DND-41 (cell line): Measurements from ENCODE around the gene ARID3A.
A peak's percentile ranks its signal among the peaks of the same experiment; 100 is the strongest.

Experiments
- ATAC-seq: fragments of 200-7000 bp; cut with Tn5 transposase; 3 replicates; pipeline ENCODE4 v1.9.1; 2021; ENCODE audit warnings: low read depth; ENCODE audit not compliant: insufficient read depth
- DNase-seq: peaks from one replicate; pipeline ENCODE4 v3.0.0-alpha.2; 2020
- H2AFZ ChIP-seq: 2 replicates; pipeline ENCODE4 v1.6.0; 2012; ENCODE audit warnings: low read depth, low read length
- H3K27ac ChIP-seq: 2 replicates; pipeline ENCODE4 v1.5.1; 2012; ENCODE audit warnings: low read length, inconsistent platforms
- H3K27me3 ChIP-seq: fragments of 200-600 bp; sonication (generic); 2 replicates; pipeline ENCODE4 v1.6.0; 2012; ENCODE audit warnings: low read length, mild to moderate bottlenecking, inconsistent platforms; ENCODE audit not compliant: insufficient read depth, poor library complexity
- H3K36me3 ChIP-seq: 2 replicates; pipeline ENCODE4 v1.5.1; 2012; ENCODE audit warnings: low read length, inconsistent platforms; ENCODE audit not compliant: insufficient read depth
- H3K4me1 ChIP-seq: 2 replicates; pipeline ENCODE4 v1.5.1; 2012; ENCODE audit warnings: mild to moderate bottlenecking, low read length; ENCODE audit not compliant: insufficient read depth
- H3K4me2 ChIP-seq: 2 replicates; pipeline ENCODE4 v1.6.0; 2012; ENCODE audit warnings: mild to moderate bottlenecking, moderate library complexity, low read length, inconsistent platforms; ENCODE audit not compliant: insufficient read depth
- H3K4me3 ChIP-seq, 2 experiments: fragments of 200-600 bp in 1 of 2; shearing (Covaris generic) in 1 of 2; 2 replicates each; pipeline ENCODE4 v1.5.1; 2012 to 2016; ENCODE audit warnings: inconsistent platforms in 2 of 2, low read length in 2 of 2, mild to moderate bottlenecking in 2 of 2, low read depth in 1 of 2, moderate library complexity in 1 of 2
- H3K79me2 ChIP-seq: 2 replicates; pipeline ENCODE4 v1.6.0; 2012; ENCODE audit warnings: low read length, inconsistent platforms; ENCODE audit not compliant: insufficient read depth
- H3K9ac ChIP-seq: 2 replicates; pipeline ENCODE4 v1.6.0; 2012; ENCODE audit warnings: low read depth, mild to moderate bottlenecking, inconsistent platforms, low read length, moderate library complexity
- H3K9me3 ChIP-seq: 2 replicates; pipeline ENCODE4 v1.5.1; 2012; ENCODE audit warnings: low read length, moderate library complexity, mild to moderate bottlenecking, inconsistent platforms; ENCODE audit not compliant: insufficient read depth, severe bottlenecking
- H4K20me1 ChIP-seq: 2 replicates; pipeline ENCODE4 v1.6.0; 2012; ENCODE audit warnings: low read length; ENCODE audit not compliant: insufficient read depth
- CTCF ChIP-seq: IDR thresholded peaks from 2 replicates; pipeline ENCODE4 v1.5.1; 2012; ENCODE audit warnings: borderline replicate concordance, low read length, moderate library complexity, mild to moderate bottlenecking; ENCODE audit not compliant: poor library complexity, severe bottlenecking; ENCODE audit errors: extremely low read depth
- EZH2 ChIP-seq: IDR thresholded peaks from 3 replicates; pipeline ENCODE4 v1.6.1; 2012; ENCODE audit warnings: borderline replicate concordance, low read depth, mild to moderate bottlenecking, moderate library complexity, low read length, inconsistent platforms; ENCODE audit not compliant: severe bottlenecking

ARID3A gene

GRCh38 chr19:995051-995827 is 69.4 kb downstream of the ARID3A start:
- Histone ChIP-seq H3K4me1 (peaks cover 9% of the 10 kb centered on the region), H3K9ac (no peak overlapping the region), H3K4me3 (no peak overlapping the region), H3K4me2 (no peak overlapping the region), H3K27ac (no peak overlapping the region), H3K36me3 (peaks cover 38% of the 10 kb centered on the region), H3K79me2 (no peaks in the 10 kb centered on the region), H3K27me3 (peaks cover 6% of the 10 kb centered on the region), H3K9me3 (no peaks in the 10 kb centered on the region), H4K20me1 (peaks cover 36% of the 10 kb centered on the region), H2AFZ (no peak overlapping the region)
- ATAC-seq (no peak), DNase-seq (no peak)
- no peak for TF ChIP-seq EZH2
- TF ChIP-seq CTCF: no peak

DNA sequence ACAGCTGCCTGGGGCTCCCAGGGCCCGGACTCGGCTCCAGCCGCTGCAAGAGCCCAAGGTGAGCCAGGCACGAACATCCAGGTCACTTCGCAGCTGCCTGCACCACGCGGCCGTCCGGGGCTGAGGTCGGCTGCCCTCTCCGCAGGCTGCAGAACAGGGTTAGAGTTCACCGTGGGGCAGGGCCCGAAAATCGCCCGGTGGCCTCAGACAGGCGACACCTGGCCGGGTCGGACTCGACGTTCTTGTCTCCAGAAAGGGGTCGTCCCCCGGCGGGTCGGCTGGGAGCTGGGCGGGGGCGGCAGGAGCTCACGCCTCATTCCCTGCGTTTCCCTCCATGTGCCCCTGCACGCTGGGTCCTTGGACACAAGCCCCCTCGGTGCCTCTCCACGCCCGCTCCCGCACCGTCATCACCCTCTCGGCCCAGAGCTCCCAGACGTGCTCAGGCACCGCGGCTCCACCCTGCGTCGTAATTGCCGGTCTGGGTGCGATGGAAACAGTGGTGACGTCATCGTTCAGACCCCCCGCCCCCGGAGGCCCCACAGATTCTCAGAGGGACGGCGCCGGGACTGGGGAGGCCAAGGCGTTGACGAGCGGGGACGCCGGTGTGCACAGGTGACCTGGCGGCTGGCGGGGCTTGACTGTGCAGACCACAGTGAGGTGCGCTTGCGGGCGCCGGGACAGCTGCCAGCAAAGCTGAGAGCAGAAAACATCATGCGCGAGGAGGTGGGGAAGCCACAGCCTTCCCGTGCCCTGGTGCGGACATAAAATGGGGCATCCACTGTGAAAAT is 70.4 kb downstream of the ARID3A start:
- DNase-seq: peak; percentile 57
- peaks cover 28% of the 10 kb centered on the region for H3K36me3 ChIP-seq

DNA sequence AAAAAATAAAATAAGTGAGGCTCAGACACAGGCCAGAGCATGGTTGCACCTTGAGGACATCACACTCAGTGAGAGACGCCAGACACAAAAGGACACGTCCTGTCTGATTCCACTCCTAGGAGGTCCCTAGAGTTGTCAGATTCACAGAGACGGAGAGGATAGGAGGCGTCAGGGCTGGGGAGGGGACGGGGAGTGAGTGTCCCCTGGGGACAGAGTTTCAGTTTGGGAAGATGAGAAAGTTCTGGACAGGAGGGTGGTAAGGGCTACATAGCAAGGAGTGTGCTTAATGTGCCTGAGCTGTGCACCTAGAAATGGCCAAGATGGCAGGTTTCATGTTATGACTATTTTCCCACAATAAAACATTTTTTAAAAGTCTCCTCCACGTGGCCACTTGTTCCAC is 72.2 kb downstream of the ARID3A start:
- Histone ChIP-seq H3K9me3 (no peaks in the 10 kb centered on the region), H4K20me1 (peaks cover 25% of the 10 kb centered on the region), H3K4me3 (no peak overlapping the region), H2AFZ (no peak overlapping the region), H3K79me2 (no peaks in the 10 kb centered on the region), H3K9ac (no peak overlapping the region), H3K4me1 (peaks cover 9% of the 10 kb centered on the region), H3K27ac (no peak overlapping the region), H3K36me3 (peaks cover 15% of the 10 kb centered on the region), H3K4me2 (no peak overlapping the region), H3K27me3 (peaks cover 6% of the 10 kb centered on the region)
- ATAC-seq: no peak
- no peak for DNase-seq
- TF ChIP-seq EZH2: no peak
- TF ChIP-seq CTCF: no peak

More for the DNA sequence above, 70.4 kb downstream of the ARID3A start:
- H4K20me1 ChIP-seq: peaks cover 28% of the 10 kb centered on the region
- peak; percentile 62 for ATAC-seq
- H3K79me2 ChIP-seq: no peaks in the 10 kb centered on the region
- H3K27me3 ChIP-seq: peaks cover 6% of the 10 kb centered on the region
- no peak overlapping the region for H3K4me3 ChIP-seq
- H3K4me1 ChIP-seq: peaks cover 9% of the 10 kb centered on the region
- H2AFZ ChIP-seq: no peak overlapping the region
- H3K9ac ChIP-seq: no peak overlapping the region
- H3K27ac ChIP-seq: no peak overlapping the region
- no peak for TF ChIP-seq CTCF
- TF ChIP-seq EZH2: no peak
- peak overlapping the region; percentile 12; the same call in 1 of the 2 replicates for H3K4me2 ChIP-seq
- H3K9me3 ChIP-seq: no peaks in the 10 kb centered on the region
